Measurements from ENCODE around the gene LONP2.

Gene LONP2

GRCh38 chr16:48262631-48263030, 18.5 kb downstream of the LONP2 start:
- TF ChIP-seq CTCF (IDR thresholded peaks at IDR 0.05), result no peak

GRCh38 chr16:48269011-48269410, 24.9 kb downstream of the LONP2 start:
- TF ChIP-seq CTCF (IDR thresholded peaks at IDR 0.05), result no peak

GRCh38 chr16:48271728-48272127, 27.6 kb downstream of the LONP2 start:
- TF ChIP-seq CTCF (IDR thresholded peaks at IDR 0.05), result 0 out of 2 replicates have a peak, but pooled peaks have one; percentile 13

- no peak for TF ChIP-seq CTCF (IDR thresholded peaks at IDR 0.05)
Observed at GRCh38 chr16:48272837-48273421, 28.8 kb downstream of the LONP2 start.

GRCh38 chr16:48274476-48274875, 30.4 kb downstream of the LONP2 start:
- TF ChIP-seq CTCF (IDR thresholded peaks at IDR 0.05), result no peak

- TF ChIP-seq CTCF (IDR thresholded peaks at IDR 0.05), result no peak
Observed at GRCh38 chr16:48276102-48276501, 32.0 kb downstream of the LONP2 start.

GRCh38 chr16:48277158-48277557, 33.1 kb downstream of the LONP2 start:
- TF ChIP-seq CTCF (IDR thresholded peaks at IDR 0.05), result no peak

- TF ChIP-seq CTCF (IDR thresholded peaks at IDR 0.05), result no peak
Observed at GRCh38 chr16:48279199-48279598, 35.1 kb downstream of the LONP2 start.

Measured in LNCAP (cell line).